WTC11 (cell line): ENCODE results near the gene MYG1. TPM values are rescaled to one million over a fixed set of nuclear protein-coding genes. Genes with fewer than 3 reads are reported as not detected.
"Not testable (repeated sequence)": the region's sequence is repeated elsewhere in the genome, so short reads cannot be mapped to it uniquely, and the experiment has no call there.

Experiments
- ATAC-seq: fragments of 200-7000 bp; cut with Tn5 transposase; 2 replicates; pipeline ENCODE4 v1.10.0; 2021; ENCODE audit warnings: mild to moderate bottlenecking, moderate library complexity
- CTCF ChIA-PET: fragments of 300-600 bp; sonication (Branson Sonifier 250); formaldehyde crosslinking; loops from one replicate; lab custom pipeline; 2021; ENCODE audit warnings: antibody characterized with exemption; lab: Charles Lee
- POLR2A ChIA-PET: fragments of 350-600 bp; sonication (Branson Sonifier 250); formaldehyde crosslinking; loops from one replicate; lab custom pipeline; 2021; ENCODE audit warnings: antibody characterized with exemption; lab: Charles Lee
- DNase-seq: peaks from one replicate; pipeline ENCODE4 v3.0.0; 2021; ENCODE audit warnings: low spot score
- H3K27ac Mint-ChIP-seq: 2 replicates; pipeline ENCODE4 v1.8.0; 2021; ENCODE audit warnings: mixed read lengths
- H3K27me3 Mint-ChIP-seq: 2 replicates; pipeline ENCODE4 v1.8.0; 2021; ENCODE audit warnings: low read depth, mild to moderate bottlenecking, moderate library complexity, mixed read lengths
- H3K36me3 Mint-ChIP-seq: 2 replicates; pipeline ENCODE4 v1.8.0; 2021; ENCODE audit warnings: mixed read lengths
- H3K4me1 Mint-ChIP-seq: 2 replicates; pipeline ENCODE4 v1.8.0; 2022; ENCODE audit warnings: mixed read lengths
- H3K4me3 Mint-ChIP-seq: 2 replicates; pipeline ENCODE4 v1.8.0; 2021; ENCODE audit warnings: mild to moderate bottlenecking, moderate library complexity, mixed read lengths
- H3K9me3 Mint-ChIP-seq: 2 replicates; pipeline ENCODE4 v1.8.0; 2021; ENCODE audit warnings: mixed read lengths
- ATF3 ChIP-seq: sonication (generic); formaldehyde crosslinking; conservative IDR thresholded peaks from 2 replicates; pipeline ENCODE4 v1.8.1; 2022; ENCODE audit warnings: mild to moderate bottlenecking, missing genetic modification reagents
- CREB1 ChIP-seq: sonication (generic); formaldehyde crosslinking; IDR thresholded peaks from 2 replicates; pipeline ENCODE4 v1.8.0; 2023; ENCODE audit warnings: mild to moderate bottlenecking, missing genetic modification reagents
- ELF4 ChIP-seq: sonication (generic); formaldehyde crosslinking; IDR thresholded peaks from 2 replicates; pipeline ENCODE4 v1.8.1; 2022; ENCODE audit warnings: low read depth, mild to moderate bottlenecking, moderate library complexity, missing genetic modification reagents
- HMGA2 ChIP-seq: fragments of 250-450 bp; sonication (Bioruptor Pico); IDR thresholded peaks from 2 replicates; pipeline ENCODE4 v1.4.0; 2021; ENCODE audit warnings: mild to moderate bottlenecking, moderate library complexity
- MXD4 ChIP-seq: fragments of 250-450 bp; sonication (Bioruptor Pico); IDR thresholded peaks from 2 replicates; pipeline ENCODE4 v1.8.0; 2021; ENCODE audit warnings: mild to moderate bottlenecking, moderate library complexity, borderline replicate concordance
- USF2 ChIP-seq: sonication (generic); formaldehyde crosslinking; IDR thresholded peaks from 2 replicates; pipeline ENCODE4 v1.8.1; 2023; ENCODE audit warnings: mild to moderate bottlenecking, missing genetic modification reagents, moderate library complexity
- ZNF121 ChIP-seq: sonication (generic); formaldehyde crosslinking; IDR thresholded peaks from 2 replicates; pipeline ENCODE4 v1.8.0; 2023; ENCODE audit warnings: missing genetic modification reagents
- ZNF232 ChIP-seq: sonication (generic); formaldehyde crosslinking; IDR thresholded peaks from 2 replicates; pipeline ENCODE4 v1.8.0; 2022; ENCODE audit warnings: mild to moderate bottlenecking, missing genetic modification reagents
- ZNF425 ChIP-seq: fragments of 250-450 bp; sonication (Bioruptor Pico); conservative IDR thresholded peaks from 2 replicates; pipeline ENCODE4 v1.9.0; 2021; ENCODE audit warnings: mild to moderate bottlenecking
- total RNA-seq: library from RNA; stranded (reverse); gene quantifications from 3 replicates; pipeline ENCODE4 v1.2.3, GENCODE V29; 2021
- TF ChIP-seq, protein P1 (sequence below): sonication (generic); formaldehyde crosslinking; IDR thresholded peaks from 2 replicates; pipeline ENCODE4 v1.8.1; 2022; ENCODE audit warnings: missing genetic modification reagents, borderline replicate concordance
- TF ChIP-seq, protein P2 (sequence below): sonication (generic); formaldehyde crosslinking; IDR thresholded peaks from 2 replicates; pipeline ENCODE4 v1.8.0; 2022; ENCODE audit warnings: mild to moderate bottlenecking, missing genetic modification reagents
- TF ChIP-seq, protein P3 (sequence below): sonication (generic); formaldehyde crosslinking; IDR thresholded peaks from 2 replicates; pipeline ENCODE4 v1.8.1; 2022; ENCODE audit warnings: mild to moderate bottlenecking, moderate library complexity, missing genetic modification reagents
- TF ChIP-seq, protein P4 (sequence below): sonication (generic); formaldehyde crosslinking; conservative IDR thresholded peaks from 2 replicates; pipeline ENCODE4 v1.8.1; 2023; ENCODE audit warnings: mild to moderate bottlenecking, low read depth, missing genetic modification reagents, moderate library complexity

MYG1 gene
- total RNA-seq, 1 experiment from 2014 or later = 93.1 TPM

DNA sequence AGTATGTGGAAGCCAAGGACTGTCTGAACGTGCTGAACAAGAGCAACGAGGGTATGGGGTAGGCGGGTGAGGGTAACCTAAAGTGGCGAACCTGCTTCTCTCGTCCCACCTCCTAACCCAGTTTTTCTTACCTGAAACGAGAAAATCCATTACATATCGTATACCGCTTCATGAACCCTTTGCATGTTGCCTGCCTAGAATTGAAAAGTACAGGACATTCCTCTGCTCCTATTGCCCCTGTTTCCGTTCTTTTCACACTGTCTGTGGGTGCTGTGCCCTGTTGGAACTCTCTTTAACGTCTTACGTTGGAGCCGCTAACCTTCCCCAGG lies 3.6 kb upstream of the MYG1 start (continued):
- TF ChIP-seq, protein P1, sequence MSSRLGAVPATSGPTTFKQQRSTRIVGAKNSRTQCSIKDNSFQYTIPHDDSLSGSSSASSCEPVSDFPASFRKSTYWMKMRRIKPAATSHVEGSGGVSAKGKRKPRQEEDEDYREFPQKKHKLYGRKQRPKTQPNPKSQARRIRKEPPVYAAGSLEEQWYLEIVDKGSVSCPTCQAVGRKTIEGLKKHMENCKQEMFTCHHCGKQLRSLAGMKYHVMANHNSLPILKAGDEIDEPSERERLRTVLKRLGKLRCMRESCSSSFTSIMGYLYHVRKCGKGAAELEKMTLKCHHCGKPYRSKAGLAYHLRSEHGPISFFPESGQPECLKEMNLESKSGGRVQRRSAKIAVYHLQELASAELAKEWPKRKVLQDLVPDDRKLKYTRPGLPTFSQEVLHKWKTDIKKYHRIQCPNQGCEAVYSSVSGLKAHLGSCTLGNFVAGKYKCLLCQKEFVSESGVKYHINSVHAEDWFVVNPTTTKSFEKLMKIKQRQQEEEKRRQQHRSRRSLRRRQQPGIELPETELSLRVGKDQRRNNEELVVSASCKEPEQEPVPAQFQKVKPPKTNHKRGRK (CRISPR knock-in tag) = no peak
- TF ChIP-seq ATF3 (CRISPR knock-in tag) (no peak), ZNF121 (CRISPR knock-in tag) (no peak)
- TF ChIP-seq, protein P2, sequence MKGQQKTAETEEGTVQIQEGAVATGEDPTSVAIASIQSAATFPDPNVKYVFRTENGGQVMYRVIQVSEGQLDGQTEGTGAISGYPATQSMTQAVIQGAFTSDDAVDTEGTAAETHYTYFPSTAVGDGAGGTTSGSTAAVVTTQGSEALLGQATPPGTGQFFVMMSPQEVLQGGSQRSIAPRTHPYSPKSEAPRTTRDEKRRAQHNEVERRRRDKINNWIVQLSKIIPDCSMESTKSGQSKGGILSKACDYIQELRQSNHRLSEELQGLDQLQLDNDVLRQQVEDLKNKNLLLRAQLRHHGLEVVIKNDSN = no peak

DNA sequence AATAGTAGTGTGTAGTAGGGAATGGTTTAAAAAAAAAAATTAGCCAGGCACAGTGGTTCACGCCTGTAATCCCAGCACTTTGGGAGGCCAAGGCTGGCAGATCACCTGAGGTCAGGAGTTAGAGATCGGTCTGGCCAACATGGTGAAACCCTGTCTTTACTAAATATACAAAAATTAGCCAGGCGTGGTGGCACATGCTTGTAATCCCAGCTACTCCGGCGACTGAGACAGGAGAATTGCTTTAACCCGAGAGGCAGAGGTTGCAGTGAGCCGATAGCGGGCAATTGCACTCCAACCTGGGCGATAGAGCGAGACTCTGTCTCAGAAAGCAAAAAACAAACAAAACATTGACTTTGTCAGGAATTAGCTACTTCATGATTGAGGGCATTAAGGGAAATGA lies 2.4 kb upstream of the MYG1 start:
- DNase-seq, H3K27me3 Mint-ChIP-seq, H3K9me3 Mint-ChIP-seq, ATAC-seq: not testable (repeated sequence)
- H3K36me3 Mint-ChIP-seq = peaks cover 34% of the 10 kb centered on the region
- ChIA-PET CTCF (interaction anchor here (1.3 to 3.6 kb wide), 3 partner anchors 24 to 55 kb away, joined by 4 to 66 read pairs (median 55); partner anchors contain the start of gene AAAS), POLR2A (interaction anchor here (0.5 kb wide), 1 partner anchor 118 kb away, joined by 3 read pairs; no protein-coding TSS in a partner anchor)
- peaks cover 28% of the 10 kb centered on the region for H3K4me1 Mint-ChIP-seq
- peak overlapping the region; percentile 99 for H3K4me3 Mint-ChIP-seq
- peak overlapping the region; percentile 30; the same call in 1 of the 2 replicates for H3K27ac Mint-ChIP-seq

- CTCF ChIA-PET = interaction anchor here (1.8 to 3.6 kb wide), 3 partner anchors 24 to 124 kb away, joined by 8 to 66 read pairs (median 11); partner anchors contain the start of gene AAAS
These were observed 1.3 kb upstream of the MYG1 start for GRCh38 chr12:53298164-53298563.

GRCh38 chr12:53299101-53299453 lies 418 bp upstream of the MYG1 start:
- Mint-ChIP-seq H3K27me3 (no peaks in the 10 kb centered on the region), H3K4me1 (peaks cover 28% of the 10 kb centered on the region), H3K4me3 (peak overlapping the region; percentile 87), H3K9me3 (no peaks in the 10 kb centered on the region), H3K36me3 (peaks cover 32% of the 10 kb centered on the region), H3K27ac (peak overlapping the region; percentile 82)
- CTCF ChIA-PET = interaction anchor here (0.7 to 3.6 kb wide), 18 partner anchors 10 to 250 kb away, joined by 3 to 66 read pairs (median 4); partner anchors contain the start of genes AAAS, CSAD and ZNF740
- POLR2A ChIA-PET = interaction anchor here (0.5 to 2.5 kb wide), 3 partner anchors 22 to 180 kb away, joined by 3 to 8 read pairs (median 4); partner anchors contain the start of genes AAAS and ESPL1
- 0 out of 2 replicates have a peak, but pooled peaks have one; percentile 0 for ATAC-seq
- no peak for DNase-seq
- TF ChIP-seq, protein P3, sequence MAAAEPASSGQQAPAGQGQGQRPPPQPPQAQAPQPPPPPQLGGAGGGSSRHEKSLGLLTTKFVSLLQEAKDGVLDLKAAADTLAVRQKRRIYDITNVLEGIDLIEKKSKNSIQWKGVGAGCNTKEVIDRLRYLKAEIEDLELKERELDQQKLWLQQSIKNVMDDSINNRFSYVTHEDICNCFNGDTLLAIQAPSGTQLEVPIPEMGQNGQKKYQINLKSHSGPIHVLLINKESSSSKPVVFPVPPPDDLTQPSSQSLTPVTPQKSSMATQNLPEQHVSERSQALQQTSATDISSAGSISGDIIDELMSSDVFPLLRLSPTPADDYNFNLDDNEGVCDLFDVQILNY (CRISPR knock-in tag) = no peak
- TF ChIP-seq, protein P4, sequence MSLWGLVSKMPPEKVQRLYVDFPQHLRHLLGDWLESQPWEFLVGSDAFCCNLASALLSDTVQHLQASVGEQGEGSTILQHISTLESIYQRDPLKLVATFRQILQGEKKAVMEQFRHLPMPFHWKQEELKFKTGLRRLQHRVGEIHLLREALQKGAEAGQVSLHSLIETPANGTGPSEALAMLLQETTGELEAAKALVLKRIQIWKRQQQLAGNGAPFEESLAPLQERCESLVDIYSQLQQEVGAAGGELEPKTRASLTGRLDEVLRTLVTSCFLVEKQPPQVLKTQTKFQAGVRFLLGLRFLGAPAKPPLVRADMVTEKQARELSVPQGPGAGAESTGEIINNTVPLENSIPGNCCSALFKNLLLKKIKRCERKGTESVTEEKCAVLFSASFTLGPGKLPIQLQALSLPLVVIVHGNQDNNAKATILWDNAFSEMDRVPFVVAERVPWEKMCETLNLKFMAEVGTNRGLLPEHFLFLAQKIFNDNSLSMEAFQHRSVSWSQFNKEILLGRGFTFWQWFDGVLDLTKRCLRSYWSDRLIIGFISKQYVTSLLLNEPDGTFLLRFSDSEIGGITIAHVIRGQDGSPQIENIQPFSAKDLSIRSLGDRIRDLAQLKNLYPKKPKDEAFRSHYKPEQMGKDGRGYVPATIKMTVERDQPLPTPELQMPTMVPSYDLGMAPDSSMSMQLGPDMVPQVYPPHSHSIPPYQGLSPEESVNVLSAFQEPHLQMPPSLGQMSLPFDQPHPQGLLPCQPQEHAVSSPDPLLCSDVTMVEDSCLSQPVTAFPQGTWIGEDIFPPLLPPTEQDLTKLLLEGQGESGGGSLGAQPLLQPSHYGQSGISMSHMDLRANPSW (CRISPR knock-in tag) = no peak
- TF ChIP-seq ELF4 (CRISPR knock-in tag) (no peak), CREB1 (CRISPR knock-in tag) (no peak), MXD4 (CRISPR knock-in tag) (no peak), USF2 (no peak), ZNF232 (no peak)
- TF ChIP-seq, protein P1 (CRISPR knock-in tag) = no peak

More at GRCh38 chr12:53298164-53298563, 1.3 kb upstream of the MYG1 start:
- no peak overlapping the region for H3K27ac Mint-ChIP-seq
- H3K4me3 Mint-ChIP-seq = no peak overlapping the region
- H3K4me1 Mint-ChIP-seq = peaks cover 28% of the 10 kb centered on the region
- no peak for DNase-seq
- no peaks in the 10 kb centered on the region for H3K27me3 Mint-ChIP-seq
- ATAC-seq = no peak
- H3K9me3 Mint-ChIP-seq = no peaks in the 10 kb centered on the region
- TF ChIP-seq HMGA2 (CRISPR knock-in tag) (no peak), ZNF425 (CRISPR knock-in tag) (no peak)
- TF ChIP-seq, protein P2 = no peak
- TF ChIP-seq, all 79 proteins: peak for 0
- H3K36me3 Mint-ChIP-seq = peaks cover 37% of the 10 kb centered on the region
- POLR2A ChIA-PET = interaction anchor here (2.5 kb wide), 1 partner anchor 23 kb away, joined by 8 read pairs; the partner anchor contains the start of gene AAAS
